WERI-Rb-1 (cell line): ENCODE data around the gene PADI3.

Source experiments
- DNase-seq: peaks from one replicate; pipeline ENCODE4 v3.0.0-alpha.2; 2020
- H3K27ac ChIP-seq: fragments of 250-450 bp; sonication (Bioruptor Pico); 2 replicates; pipeline ENCODE4 v1.5.1; 2020; ENCODE audit warnings: mild to moderate bottlenecking, moderate library complexity
- H3K27me3 ChIP-seq: fragments of 250-450 bp; sonication (Bioruptor Pico); 2 replicates; pipeline ENCODE4 v1.5.1; 2021; ENCODE audit warnings: mild to moderate bottlenecking, low read depth, moderate library complexity; ENCODE audit not compliant: insufficient read depth, severe bottlenecking
- H3K36me3 ChIP-seq: fragments of 250-450 bp; sonication (Bioruptor Pico); 2 replicates; pipeline ENCODE4 v1.5.1; 2020; ENCODE audit warnings: mild to moderate bottlenecking, moderate library complexity
- H3K4me3 ChIP-seq: 2 replicates; pipeline ENCODE4 v1.5.1; 2011; ENCODE audit warnings: low read depth, mild to moderate bottlenecking, control low read depth, low read length
- H3K9me3 ChIP-seq: fragments of 250-450 bp; sonication (Bioruptor Pico); 2 replicates; pipeline ENCODE4 v1.5.1; 2021; ENCODE audit warnings: mild to moderate bottlenecking, moderate library complexity; ENCODE audit not compliant: severe bottlenecking
- TF ChIP-seq, protein P1 (sequence below): IDR thresholded peaks from 2 replicates; pipeline ENCODE4 v1.5.1; 2011; ENCODE audit warnings: low read depth, mild to moderate bottlenecking, control low read depth, inconsistent platforms, low read length

PADI3 gene

DNA sequence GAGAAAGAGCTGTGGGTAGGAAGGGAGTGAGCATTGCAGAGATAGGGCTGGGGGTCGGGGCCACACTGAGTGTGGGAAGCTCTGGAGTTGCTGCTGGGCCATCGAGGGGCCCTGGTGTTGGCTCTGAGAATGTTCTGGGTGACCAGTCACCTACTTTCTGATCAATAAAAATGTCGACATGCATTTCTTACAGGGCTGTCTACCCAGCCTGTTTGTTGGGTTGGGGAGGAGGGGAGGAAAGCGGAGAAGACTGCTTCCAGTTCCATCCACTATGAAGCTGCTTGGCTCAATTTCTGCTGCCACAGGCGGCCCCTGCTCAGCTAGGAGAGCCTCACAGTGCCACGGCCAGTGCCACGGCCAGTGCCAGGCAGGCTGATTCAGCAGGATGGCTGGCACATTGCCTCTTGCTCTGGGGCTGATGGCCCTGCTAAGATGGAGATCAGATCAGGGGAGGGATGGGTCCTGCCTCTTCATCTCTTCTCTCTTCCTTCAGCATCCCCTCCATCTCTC is 3.0 kb upstream of the PADI3 start:
- TF ChIP-seq, protein P1, sequence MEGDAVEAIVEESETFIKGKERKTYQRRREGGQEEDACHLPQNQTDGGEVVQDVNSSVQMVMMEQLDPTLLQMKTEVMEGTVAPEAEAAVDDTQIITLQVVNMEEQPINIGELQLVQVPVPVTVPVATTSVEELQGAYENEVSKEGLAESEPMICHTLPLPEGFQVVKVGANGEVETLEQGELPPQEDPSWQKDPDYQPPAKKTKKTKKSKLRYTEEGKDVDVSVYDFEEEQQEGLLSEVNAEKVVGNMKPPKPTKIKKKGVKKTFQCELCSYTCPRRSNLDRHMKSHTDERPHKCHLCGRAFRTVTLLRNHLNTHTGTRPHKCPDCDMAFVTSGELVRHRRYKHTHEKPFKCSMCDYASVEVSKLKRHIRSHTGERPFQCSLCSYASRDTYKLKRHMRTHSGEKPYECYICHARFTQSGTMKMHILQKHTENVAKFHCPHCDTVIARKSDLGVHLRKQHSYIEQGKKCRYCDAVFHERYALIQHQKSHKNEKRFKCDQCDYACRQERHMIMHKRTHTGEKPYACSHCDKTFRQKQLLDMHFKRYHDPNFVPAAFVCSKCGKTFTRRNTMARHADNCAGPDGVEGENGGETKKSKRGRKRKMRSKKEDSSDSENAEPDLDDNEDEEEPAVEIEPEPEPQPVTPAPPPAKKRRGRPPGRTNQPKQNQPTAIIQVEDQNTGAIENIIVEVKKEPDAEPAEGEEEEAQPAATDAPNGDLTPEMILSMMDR: no peak
- peak overlapping the region; percentile 50 for H3K27ac ChIP-seq
- no peaks in the 10 kb centered on the region for H3K36me3 ChIP-seq
- no peak overlapping the region for H3K4me3 ChIP-seq
- no peak for DNase-seq
- no peaks in the 10 kb centered on the region for H3K27me3 ChIP-seq
- H3K9me3 ChIP-seq: no peaks in the 10 kb centered on the region

- DNase-seq: no peak
- Histone ChIP-seq H3K36me3 (no peaks in the 10 kb centered on the region), H3K9me3 (no peaks in the 10 kb centered on the region), H3K27ac (no peak overlapping the region), H3K4me3 (no peak overlapping the region), H3K27me3 (no peaks in the 10 kb centered on the region)
- TF ChIP-seq, protein P1: no peak
Measured at GRCh38 chr1:17246971-17247370, 1.9 kb upstream of the PADI3 start.

DNA sequence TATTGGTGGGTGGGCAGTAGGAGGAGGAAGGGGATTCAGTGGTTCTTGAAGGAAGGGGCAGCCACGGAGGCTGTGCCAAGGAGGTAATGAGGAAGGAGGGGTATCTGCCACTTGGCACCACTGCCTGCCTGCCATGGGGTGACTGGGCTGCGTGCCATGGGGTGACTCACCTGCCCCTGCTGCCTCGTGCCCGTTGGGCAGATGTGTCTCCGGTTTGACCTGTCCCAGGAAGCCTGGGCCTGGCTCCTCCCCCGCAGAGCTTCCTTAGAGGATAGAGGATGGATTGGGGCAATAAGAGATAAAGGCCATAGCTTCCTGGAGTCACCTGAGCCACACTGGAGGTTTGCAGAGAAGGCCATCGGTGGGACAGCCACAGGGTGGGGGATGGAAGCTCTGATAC is 1.7 kb downstream of the PADI3 start:
- Histone ChIP-seq H3K4me3 (no peak overlapping the region), H3K9me3 (no peaks in the 10 kb centered on the region), H3K36me3 (no peaks in the 10 kb centered on the region), H3K27ac (no peak overlapping the region), H3K27me3 (no peaks in the 10 kb centered on the region)
- TF ChIP-seq, protein P1: no peak
- no peak for DNase-seq

GRCh38 chr1:17251246-17251645 is 2.3 kb downstream of the PADI3 start:
- Histone ChIP-seq H3K36me3 (no peaks in the 10 kb centered on the region), H3K4me3 (no peak overlapping the region), H3K27ac (no peak overlapping the region), H3K9me3 (no peaks in the 10 kb centered on the region), H3K27me3 (no peaks in the 10 kb centered on the region)
- TF ChIP-seq, protein P1: no peak
- no peak for DNase-seq

DNA sequence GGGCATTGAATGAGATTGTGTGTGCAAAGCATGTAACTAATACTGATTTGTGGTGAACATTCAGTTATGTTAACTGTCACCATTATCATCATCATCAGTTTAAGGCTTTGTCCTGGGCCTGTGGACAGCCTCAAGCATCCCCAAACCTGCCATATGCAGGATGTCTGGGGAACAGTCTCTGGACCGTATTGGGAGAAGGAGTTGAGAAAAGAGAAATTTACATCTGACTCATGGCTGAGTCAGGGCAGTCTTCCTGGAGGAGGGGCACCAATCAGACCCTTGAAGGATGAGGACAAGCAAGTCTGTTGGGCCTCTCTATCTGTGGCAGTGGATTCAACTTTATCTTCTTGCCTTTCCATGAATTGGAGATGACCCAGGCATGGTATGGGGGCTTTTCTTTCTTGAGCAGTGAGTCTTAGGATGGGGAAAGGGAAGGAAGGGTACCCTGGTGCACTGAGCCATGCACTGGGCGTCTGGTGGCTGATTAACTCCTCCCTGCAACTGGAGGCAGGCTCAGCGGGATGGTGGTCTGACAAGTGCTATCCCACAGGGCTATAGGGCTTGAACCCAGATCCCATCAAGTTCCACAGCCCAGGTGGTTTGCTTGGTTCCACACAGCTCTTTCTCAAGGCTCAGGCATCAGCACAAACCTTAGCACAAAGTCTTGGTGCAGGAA is 2.9 kb downstream of the PADI3 start:
- H3K36me3 ChIP-seq: no peaks in the 10 kb centered on the region
- no peak for DNase-seq

More for the DNA sequence above, 2.9 kb downstream of the PADI3 start:
- TF ChIP-seq, protein P1: no peak
- H3K4me3 ChIP-seq: no peak overlapping the region
- H3K27ac ChIP-seq: no peak overlapping the region
- H3K27me3 ChIP-seq: no peaks in the 10 kb centered on the region
- no peaks in the 10 kb centered on the region for H3K9me3 ChIP-seq
